Left renal cortex interstitium (tissue), 4 donors: ENCODE measurements around the gene DGKD. TPM values are rescaled to one million over a fixed set of nuclear protein-coding genes. Genes with fewer than 3 reads are reported as not detected.
A peak's percentile ranks its signal among the peaks of the same experiment; 100 is the strongest.

Source experiments
- DNase-seq, 4 donors: peaks; one replicate each; pipeline ENCODE4 v3.0.0-alpha.2; 2013; ENCODE audit warnings: low read depth in 4 of 4, low spot score in 2 of 4, missing footprints in 1 of 4
- polyA plus RNA-seq, 4 donors: library from polyadenylated mRNA; unstranded; fragments of 120-200 nt; gene quantifications; one replicate each; pipeline ENCODE4 v1.2.1, GENCODE V29; 2013; ENCODE audit not compliant: insufficient read length in 4 of 4

DGKD gene
- polyA plus RNA-seq, 4 donors = 16.9 to 36.2 (median 26.8) TPM

DNA sequence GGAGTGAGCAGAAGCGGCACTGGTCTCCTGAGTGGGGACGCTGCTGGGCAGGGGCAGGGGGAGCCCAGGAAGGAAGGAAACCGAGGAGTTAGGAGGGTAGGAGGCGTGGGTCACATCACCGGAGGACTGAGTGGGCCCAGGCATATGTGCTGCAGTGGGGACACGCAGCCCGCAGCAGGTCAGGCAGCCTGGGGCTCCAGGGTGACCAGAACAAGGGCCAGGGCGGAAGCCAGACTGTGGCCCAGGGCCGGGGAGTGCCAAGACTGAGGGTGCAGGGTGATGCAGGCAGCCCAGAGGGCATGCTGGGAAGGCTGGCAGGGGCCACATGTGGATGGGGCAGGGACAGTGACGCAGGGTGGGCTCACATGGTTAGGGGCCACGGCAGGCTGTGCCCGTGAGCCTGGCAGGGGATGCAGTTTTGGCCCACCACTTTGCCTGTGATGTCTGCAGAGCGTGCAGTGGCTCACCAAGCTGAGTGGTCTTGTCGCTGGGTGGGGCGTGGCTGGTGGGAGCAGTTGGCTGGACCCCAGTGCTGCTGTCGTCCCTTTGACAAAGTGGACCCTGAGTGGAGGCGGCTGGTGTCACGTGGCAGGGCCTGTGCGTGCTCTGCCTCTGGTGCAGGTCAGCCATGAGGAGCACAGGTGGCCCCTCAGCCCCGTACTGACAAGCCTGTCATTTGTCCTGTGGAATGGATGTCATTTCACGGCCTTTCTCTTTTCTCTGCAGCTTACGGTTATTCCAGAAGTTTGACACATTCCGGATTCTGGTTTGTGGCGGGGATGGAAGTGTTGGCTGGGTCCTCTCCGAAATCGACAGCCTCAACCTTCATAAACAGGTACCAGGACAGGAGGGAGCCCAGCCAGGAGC is 87.1 kb downstream of the DGKD start:
- no peak for DNase-seq

GRCh38 chr2:233442028-233442310 is 87.7 kb downstream of the DGKD start:
- DNase-seq = no peak

GRCh38 chr2:233443511-233444183 is 89.4 kb downstream of the DGKD start:
- DNase-seq = peak in 3 of 4 donors; percentile 30 to 51 (median 50)

GRCh38 chr2:233444501-233444900 is 90.2 kb downstream of the DGKD start:
- no peak for DNase-seq

DNA sequence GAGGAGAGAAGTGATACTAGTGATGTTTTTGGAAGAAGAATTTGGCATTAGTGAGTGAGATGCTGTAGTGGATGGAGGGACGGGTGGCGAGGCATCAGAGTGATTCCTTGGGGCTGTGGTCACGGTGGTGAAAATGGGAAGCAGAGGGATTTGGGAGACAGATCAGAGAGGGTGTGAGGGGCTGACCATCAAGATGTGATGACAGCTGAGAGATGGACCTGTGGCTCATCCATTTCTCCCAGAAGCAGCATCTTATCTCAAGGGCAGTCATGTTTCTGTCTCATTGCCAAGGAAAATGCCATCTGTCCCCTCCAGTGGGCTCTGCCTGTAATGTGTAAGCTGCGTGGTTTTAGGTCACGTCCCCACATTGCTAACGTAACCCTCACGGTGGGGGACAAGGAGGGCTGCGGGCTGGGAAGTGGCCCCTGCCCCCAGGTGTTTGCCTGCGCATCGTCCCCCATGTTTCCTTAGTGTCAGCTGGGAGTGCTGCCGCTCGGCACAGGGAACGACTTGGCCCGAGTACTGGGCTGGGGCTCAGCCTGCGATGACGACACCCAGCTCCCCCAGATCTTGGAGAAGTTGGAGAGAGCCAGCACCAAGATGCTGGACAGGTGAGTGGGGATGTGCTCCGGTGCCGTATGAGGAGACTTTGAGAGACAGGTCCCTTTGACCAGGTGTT is 91.0 kb downstream of the DGKD start:
- no peak for DNase-seq

GRCh38 chr2:233446121-233446520 is 91.8 kb downstream of the DGKD start:
- no peak for DNase-seq

DNA sequence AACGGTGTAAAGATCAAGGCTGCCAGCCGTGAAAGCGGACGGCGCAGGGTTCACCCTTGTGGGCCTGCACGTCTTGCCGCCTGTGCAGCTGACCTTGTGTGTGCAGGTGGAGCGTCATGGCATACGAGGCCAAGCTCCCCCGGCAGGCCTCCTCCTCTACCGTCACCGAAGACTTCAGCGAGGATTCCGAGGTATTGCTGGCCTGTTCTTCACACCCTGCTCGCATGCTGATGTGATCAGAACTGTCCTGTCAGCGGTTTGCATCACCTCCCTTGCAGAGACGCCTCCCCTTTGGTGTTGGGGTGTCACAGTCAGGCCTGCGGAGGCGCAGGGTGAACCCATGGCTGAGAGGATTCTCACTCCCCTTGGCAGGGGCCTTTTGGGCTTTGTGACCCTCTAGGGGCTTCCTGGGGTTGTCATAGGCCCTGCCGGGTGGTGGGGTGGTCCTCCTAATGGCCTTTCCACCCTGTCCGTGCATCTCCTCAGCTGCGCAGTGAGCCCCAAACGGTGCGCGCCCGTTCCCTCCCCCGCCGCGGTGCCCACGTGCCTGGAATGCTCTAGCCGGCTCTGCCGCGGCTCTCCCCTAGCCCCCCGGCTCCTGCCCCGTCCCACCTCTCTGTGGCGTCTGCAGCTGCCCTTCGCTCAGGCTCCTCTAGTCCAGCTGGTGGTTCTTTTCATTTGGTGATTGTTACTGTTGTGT is 92.5 kb downstream of the DGKD start:
- no peak for DNase-seq

- no peak for DNase-seq
Observed at GRCh38 chr2:233447506-233448219, 93.4 kb downstream of the DGKD start.

GRCh38 chr2:233448220-233448559 is 93.9 kb downstream of the DGKD start:
- DNase-seq = no peak

DNA sequence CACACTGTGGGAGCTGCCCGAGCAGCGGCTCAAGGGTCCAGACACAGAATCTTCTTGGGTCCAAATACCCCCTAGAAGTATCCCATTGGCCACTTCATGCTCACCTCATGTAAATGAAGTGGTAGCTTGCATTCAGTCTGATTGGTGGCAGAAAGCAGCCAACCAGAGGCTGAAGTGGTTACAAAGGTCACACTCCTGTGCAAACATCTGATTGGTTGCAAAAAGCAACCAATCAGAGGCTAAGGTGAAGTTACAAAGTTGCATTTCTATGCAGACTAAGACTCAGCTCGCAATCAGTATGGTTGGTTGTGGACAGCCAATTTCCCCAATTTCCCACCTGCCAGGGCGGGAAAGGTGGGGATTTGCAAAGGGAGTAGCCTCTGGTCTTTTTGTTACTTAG is 94.3 kb downstream of the DGKD start:
- DNase-seq = no peak

DNA sequence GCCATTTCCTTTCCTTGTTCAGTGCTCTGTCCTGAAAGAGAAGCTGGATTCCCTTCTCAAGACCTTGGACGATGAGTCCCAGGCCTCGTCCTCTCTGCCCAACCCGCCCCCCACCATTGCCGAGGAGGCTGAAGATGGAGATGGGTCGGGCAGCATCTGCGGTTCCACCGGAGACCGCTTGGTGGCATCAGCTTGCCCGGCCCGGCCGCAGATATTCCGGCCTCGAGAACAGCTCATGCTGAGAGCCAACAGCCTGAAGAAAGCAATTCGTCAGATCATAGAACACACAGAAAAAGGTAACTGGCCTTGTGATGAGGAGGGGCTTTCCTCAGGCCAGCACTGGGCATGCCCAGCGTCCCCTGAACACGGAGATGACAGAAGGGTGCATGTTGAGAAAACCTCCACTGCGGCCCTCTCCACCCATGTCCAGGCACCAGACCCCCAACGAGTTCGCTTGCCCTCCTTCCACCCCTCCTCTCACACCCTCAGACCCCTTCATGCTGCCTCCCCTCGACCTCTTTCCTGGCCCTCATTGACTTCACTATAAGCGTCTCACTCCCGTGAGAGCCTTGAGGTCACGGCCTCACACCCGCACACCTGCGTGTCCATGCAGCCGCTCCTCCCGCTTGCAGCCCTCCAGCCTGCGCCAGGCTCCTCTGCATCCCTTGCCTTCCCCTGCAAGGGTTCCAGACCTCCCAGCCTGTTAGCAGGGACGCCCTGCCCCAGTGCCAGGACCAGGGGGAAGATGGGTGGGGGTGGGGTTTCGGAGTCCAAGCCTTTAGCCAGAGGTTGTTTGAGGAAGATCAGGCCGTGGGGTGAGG is 95.0 kb downstream of the DGKD start:
- no peak for DNase-seq

GRCh38 chr2:233449921-233450863 is 95.9 kb downstream of the DGKD start:
- no peak for DNase-seq

DNA sequence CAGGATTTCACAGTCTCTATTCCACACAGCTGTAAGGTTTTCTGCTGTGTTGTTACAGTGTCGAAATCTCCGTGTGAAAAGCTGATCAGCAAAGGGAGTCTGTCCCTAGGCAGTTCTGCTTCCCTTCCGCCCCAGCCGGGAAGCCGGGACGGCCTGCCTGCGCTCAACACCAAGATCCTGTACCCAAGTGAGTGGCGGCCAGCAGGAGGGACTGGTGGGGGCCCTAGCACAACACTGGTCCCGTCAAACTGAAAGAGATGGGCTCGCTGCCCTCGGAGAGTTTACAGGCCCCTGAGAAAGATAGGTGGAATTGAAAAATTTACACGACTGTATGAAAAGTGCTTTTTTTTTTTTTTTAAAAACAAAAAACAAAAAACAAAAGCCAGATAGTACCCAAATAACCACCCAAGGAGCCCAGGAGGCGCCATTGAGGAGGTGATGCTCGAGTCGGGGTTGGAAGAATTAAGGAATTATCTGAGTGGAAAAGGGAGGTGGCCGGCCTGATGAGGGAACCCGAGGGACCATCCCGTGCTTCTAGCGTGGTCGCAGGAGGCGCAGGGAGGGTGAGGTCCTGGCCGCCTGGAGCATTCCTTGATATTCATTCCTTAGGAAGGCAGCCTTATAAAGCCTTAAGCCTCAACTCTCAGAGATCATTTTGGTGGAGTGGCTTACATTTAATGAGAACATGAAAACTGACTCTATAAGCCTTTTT is 96.7 kb downstream of the DGKD start:
- DNase-seq = no peak

- no peak for DNase-seq
Observed at GRCh38 chr2:233451950-233452349, 97.7 kb downstream of the DGKD start.

DNA sequence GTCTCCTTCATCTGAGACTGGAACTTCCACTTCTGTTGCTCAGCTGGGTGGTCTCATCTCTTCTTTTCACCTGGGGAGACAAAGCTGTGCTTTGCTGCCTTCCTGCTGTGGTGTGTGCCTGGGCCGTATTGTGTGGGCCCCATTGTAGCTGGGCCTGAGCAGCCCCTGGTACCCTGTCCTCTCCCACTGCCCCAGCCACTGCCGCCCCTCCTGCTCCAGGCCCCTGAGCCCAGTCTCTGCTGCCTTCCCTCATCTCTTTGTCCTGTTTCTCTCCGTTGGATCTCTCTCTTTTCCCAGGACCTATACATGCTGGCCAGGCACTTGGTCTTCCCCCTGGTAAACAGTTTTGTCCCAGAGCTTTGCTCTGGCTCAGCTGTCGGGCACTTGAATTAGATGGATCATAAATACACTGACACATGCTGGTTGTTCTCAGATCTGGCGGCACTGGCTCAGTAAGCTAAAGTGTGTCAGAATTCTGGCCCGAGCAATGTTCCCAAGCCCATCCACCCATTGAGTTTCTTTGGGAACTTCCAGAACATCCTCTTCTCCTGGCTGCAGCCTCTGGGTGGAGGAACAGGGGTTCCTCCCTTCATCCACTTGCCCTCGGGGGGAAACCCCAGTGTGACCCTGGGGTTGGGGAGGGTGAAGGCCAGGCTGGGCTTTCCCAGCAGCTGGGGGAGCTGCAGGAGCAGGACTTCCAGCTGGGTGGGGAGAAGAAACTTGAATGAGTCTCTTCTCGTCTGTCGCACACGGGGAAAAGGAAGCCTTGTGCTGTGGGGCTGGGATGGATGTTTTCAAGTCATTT is 99.0 kb downstream of the DGKD start:
- DNase-seq = no peak

- no peak for DNase-seq
Observed at GRCh38 chr2:233453916-233454315, 99.6 kb downstream of the DGKD start.

DNA sequence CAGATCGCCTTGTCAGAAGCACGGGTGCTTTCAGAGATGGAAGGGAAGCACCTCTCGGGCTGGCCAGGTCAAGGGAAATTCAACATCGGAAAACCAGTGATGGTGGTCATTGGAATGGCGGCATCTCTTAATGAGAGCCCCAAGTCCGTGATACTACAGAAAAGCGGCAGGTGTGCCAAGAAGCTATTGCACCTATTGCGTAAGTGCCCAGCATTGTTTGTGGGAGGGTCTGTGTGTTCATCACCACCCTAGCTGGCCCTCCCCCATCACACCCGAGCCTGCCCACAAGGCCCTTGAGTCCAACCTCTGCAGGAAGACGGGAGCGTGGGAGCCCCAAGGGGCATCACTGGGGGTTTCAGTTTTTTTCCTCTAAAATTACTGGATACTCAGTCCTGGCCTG is 100.7 kb downstream of the DGKD start:
- DNase-seq = no peak
